HEK293 (cell line): ENCODE results near the gene FBXO28.
A peak's percentile ranks its signal among the peaks of the same experiment; 100 is the strongest.

ENCODE experiments used
- CTCF ChIA-PET: fragments of 350-600 bp; formaldehyde crosslinking; extraction: SDS; loops from one replicate; lab custom pipeline; 2021; ENCODE audit warnings: antibody characterized with exemption; lab: Yijun Ruan, JAX
- POLR2A ChIA-PET: fragments of 300-600 bp; formaldehyde crosslinking; extraction: SDS; loops from one replicate; lab custom pipeline; 2020; ENCODE audit warnings: antibody characterized with exemption, inconsistent platforms; lab: Yijun Ruan, JAX
- H3K27ac ChIP-seq: fragments of 200-500 bp; sonication (Bioruptor generic); 2 replicates; pipeline ENCODE4 v1.5.1; 2014; ENCODE audit warnings: low read depth, low read length, control low read depth, inconsistent platforms; ENCODE audit errors: extremely low read depth
- H3K36me3 ChIP-seq, 2 experiments: fragments of 200-500 bp in 1 of 2; sonication (Bioruptor generic) in 1 of 2; 1 replicate in 1 of 2; 2 replicates in 1 of 2; pipeline ENCODE4 v1.5.1; 2014 to 2017; ENCODE audit warnings: inconsistent platforms in 2 of 2, low read length in 2 of 2; ENCODE audit not compliant: control insufficient read depth in 2 of 2, insufficient read depth in 1 of 2
- H3K4me1 ChIP-seq: fragments of 200-500 bp; sonication (Bioruptor generic); 2 replicates; pipeline ENCODE4 v1.5.1; 2014; ENCODE audit warnings: mild to moderate bottlenecking, low read length, inconsistent platforms; ENCODE audit not compliant: control insufficient read depth, insufficient read depth
- H3K4me3 ChIP-seq: 2 replicates; pipeline ENCODE4 v1.5.1; 2011; ENCODE audit warnings: low read depth, mild to moderate bottlenecking, control low read depth, low read length, moderate library complexity
- H3K9me3 ChIP-seq: fragments of 200-500 bp; sonication (Bioruptor generic); 2 replicates; pipeline ENCODE4 v1.5.1; 2014; ENCODE audit warnings: low read depth, low read length, inconsistent platforms; ENCODE audit not compliant: control insufficient read depth, insufficient read depth
- PRDM1 ChIP-seq: fragments of 450-650 bp; formaldehyde crosslinking; IDR thresholded peaks from 2 replicates; pipeline ENCODE4; 2016; ENCODE audit warnings: missing biosample characterization, missing genetic modification characterization
- RBAK ChIP-seq: fragments of 450-650 bp; formaldehyde crosslinking; IDR thresholded peaks from 2 replicates; pipeline ENCODE4 v1.5.1; 2016; ENCODE audit warnings: missing biosample characterization, missing genetic modification characterization
- SCRT2 ChIP-seq: fragments of 450-650 bp; formaldehyde crosslinking; IDR thresholded peaks from 2 replicates; pipeline ENCODE4 v1.5.1; 2016; ENCODE audit warnings: missing biosample characterization, missing genetic modification characterization
- ZBTB17 ChIP-seq: fragments of 450-650 bp; formaldehyde crosslinking; IDR thresholded peaks from 2 replicates; pipeline ENCODE4 v1.5.1; 2016; ENCODE audit warnings: missing biosample characterization, missing genetic modification characterization
- ZEB2 ChIP-seq: fragments of 450-650 bp; formaldehyde crosslinking; IDR thresholded peaks from 2 replicates; pipeline ENCODE4 v1.5.1; 2016; ENCODE audit warnings: missing biosample characterization, missing genetic modification characterization
- ZFP3 ChIP-seq: fragments of 450-650 bp; formaldehyde crosslinking; IDR thresholded peaks from 2 replicates; pipeline ENCODE4 v1.5.1; 2016; ENCODE audit warnings: low read depth, missing biosample characterization, missing genetic modification characterization
- ZNF211 ChIP-seq: fragments of 450-650 bp; formaldehyde crosslinking; IDR thresholded peaks from 2 replicates; pipeline ENCODE4 v1.5.1; 2016; ENCODE audit warnings: low read depth, missing biosample characterization, missing genetic modification characterization
- ZNF404 ChIP-seq: fragments of 450-650 bp; formaldehyde crosslinking; IDR thresholded peaks from 2 replicates; pipeline ENCODE4 v1.5.1; 2017; ENCODE audit warnings: missing biosample characterization, missing genetic modification characterization
- ZNF571 ChIP-seq: fragments of 450-650 bp; formaldehyde crosslinking; IDR thresholded peaks from 2 replicates; pipeline ENCODE4 v1.5.0; 2017; ENCODE audit warnings: missing biosample characterization, missing genetic modification characterization
- TF ChIP-seq, protein P1 (sequence below): fragments of 450-650 bp; formaldehyde crosslinking; IDR thresholded peaks from 2 replicates; pipeline ENCODE4 v1.5.1; 2017; ENCODE audit warnings: missing biosample characterization, mild to moderate bottlenecking, missing genetic modification characterization, moderate library complexity
- TF ChIP-seq, protein P2 (sequence below): fragments of 450-650 bp; formaldehyde crosslinking; IDR thresholded peaks from 2 replicates; pipeline ENCODE4 v1.5.1; 2016; ENCODE audit warnings: missing biosample characterization, missing genetic modification characterization, borderline replicate concordance

The FBXO28 gene

GRCh38 chr1:224168859-224169380, 55.0 kb downstream of the FBXO28 start:
- CTCF ChIA-PET: interaction anchor here (0.5 to 1.6 kb wide), 4 partner anchors 14 to 164 kb away, joined by 5 to 7 read pairs (median 6); partner anchors contain the start of gene DEGS1

GRCh38 chr1:224169718-224170270, 55.9 kb downstream of the FBXO28 start:
- Histone ChIP-seq H3K36me3 (no peaks in the 10 kb centered on the region), H3K9me3 (no peaks in the 10 kb centered on the region), H3K27ac (no peak overlapping the region), H3K4me3 (no peak overlapping the region), H3K4me1 (no peaks in the 10 kb centered on the region)
- ChIA-PET CTCF (interaction anchor here (0.8 to 1.6 kb wide), 11 partner anchors 10 to 472 kb away, joined by 3 to 8 read pairs (median 3); partner anchors contain the start of gene DEGS1), POLR2A (interaction anchor here (0.9 to 1.6 kb wide), 2 partner anchors 9 to 13 kb away, joined by 3 to 6 read pairs; partner anchors contain the start of gene DEGS1)
- TF ChIP-seq, protein P1, sequence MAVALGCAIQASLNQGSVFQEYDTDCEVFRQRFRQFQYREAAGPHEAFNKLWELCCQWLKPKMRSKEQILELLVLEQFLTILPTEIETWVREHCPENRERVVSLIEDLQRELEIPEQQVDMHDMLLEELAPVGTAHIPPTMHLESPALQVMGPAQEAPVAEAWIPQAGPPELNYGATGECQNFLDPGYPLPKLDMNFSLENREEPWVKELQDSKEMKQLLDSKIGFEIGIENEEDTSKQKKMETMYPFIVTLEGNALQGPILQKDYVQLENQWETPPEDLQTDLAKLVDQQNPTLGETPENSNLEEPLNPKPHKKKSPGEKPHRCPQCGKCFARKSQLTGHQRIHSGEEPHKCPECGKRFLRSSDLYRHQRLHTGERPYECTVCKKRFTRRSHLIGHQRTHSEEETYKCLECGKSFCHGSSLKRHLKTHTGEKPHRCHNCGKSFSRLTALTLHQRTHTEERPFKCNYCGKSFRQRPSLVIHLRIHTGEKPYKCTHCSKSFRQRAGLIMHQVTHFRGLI (tag by site-specific recombination): peak; percentile 67
- TF ChIP-seq ZNF571 (tag by site-specific recombination): no peak
- TF ChIP-seq SCRT2 (tag by site-specific recombination): no peak
- TF ChIP-seq ZEB2 (tag by site-specific recombination): no peak

More at GRCh38 chr1:224168859-224169380, 55.0 kb downstream of the FBXO28 start:
- Histone ChIP-seq H3K4me3 (no peak overlapping the region), H3K36me3 (no peaks in the 10 kb centered on the region), H3K9me3 (no peaks in the 10 kb centered on the region), H3K4me1 (no peaks in the 10 kb centered on the region), H3K27ac (no peak overlapping the region)
- TF ChIP-seq ZBTB17 (tag by site-specific recombination) (peak; percentile 29), PRDM1 (tag by site-specific recombination) (0 out of 2 replicates have a peak, but pooled peaks have one; percentile 40), ZFP3 (tag by site-specific recombination) (no peak)
- POLR2A ChIA-PET: interaction anchor here (1.6 kb wide), 1 partner anchor 14 kb away, joined by 6 read pairs; the partner anchor contains the start of gene DEGS1

DNA sequence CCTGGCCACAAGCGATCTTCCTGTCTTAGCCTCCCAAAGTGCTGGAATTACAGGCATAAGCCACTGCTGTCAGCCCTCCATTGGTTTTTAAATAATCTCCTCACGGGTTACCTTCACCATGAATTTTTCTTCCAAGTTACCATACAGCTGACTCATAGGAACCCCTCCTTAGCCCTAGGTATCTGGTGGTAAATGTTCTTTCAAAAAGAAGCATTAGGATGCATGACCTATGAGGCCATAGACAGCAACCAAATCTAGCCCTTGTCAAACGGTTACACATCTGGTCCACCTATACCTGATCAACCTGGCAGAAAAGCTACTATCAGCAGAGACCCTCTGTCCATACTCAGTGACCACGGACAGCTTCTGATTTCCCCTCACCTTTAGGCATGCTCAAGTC, 56.4 kb downstream of the FBXO28 start:
- Histone ChIP-seq H3K36me3 (no peaks in the 10 kb centered on the region), H3K9me3 (no peaks in the 10 kb centered on the region), H3K27ac (no peak overlapping the region), H3K4me3 (no peak overlapping the region), H3K4me1 (no peaks in the 10 kb centered on the region)
- no peak for TF ChIP-seq ZNF404 (tag by site-specific recombination)
- TF ChIP-seq, protein P2, sequence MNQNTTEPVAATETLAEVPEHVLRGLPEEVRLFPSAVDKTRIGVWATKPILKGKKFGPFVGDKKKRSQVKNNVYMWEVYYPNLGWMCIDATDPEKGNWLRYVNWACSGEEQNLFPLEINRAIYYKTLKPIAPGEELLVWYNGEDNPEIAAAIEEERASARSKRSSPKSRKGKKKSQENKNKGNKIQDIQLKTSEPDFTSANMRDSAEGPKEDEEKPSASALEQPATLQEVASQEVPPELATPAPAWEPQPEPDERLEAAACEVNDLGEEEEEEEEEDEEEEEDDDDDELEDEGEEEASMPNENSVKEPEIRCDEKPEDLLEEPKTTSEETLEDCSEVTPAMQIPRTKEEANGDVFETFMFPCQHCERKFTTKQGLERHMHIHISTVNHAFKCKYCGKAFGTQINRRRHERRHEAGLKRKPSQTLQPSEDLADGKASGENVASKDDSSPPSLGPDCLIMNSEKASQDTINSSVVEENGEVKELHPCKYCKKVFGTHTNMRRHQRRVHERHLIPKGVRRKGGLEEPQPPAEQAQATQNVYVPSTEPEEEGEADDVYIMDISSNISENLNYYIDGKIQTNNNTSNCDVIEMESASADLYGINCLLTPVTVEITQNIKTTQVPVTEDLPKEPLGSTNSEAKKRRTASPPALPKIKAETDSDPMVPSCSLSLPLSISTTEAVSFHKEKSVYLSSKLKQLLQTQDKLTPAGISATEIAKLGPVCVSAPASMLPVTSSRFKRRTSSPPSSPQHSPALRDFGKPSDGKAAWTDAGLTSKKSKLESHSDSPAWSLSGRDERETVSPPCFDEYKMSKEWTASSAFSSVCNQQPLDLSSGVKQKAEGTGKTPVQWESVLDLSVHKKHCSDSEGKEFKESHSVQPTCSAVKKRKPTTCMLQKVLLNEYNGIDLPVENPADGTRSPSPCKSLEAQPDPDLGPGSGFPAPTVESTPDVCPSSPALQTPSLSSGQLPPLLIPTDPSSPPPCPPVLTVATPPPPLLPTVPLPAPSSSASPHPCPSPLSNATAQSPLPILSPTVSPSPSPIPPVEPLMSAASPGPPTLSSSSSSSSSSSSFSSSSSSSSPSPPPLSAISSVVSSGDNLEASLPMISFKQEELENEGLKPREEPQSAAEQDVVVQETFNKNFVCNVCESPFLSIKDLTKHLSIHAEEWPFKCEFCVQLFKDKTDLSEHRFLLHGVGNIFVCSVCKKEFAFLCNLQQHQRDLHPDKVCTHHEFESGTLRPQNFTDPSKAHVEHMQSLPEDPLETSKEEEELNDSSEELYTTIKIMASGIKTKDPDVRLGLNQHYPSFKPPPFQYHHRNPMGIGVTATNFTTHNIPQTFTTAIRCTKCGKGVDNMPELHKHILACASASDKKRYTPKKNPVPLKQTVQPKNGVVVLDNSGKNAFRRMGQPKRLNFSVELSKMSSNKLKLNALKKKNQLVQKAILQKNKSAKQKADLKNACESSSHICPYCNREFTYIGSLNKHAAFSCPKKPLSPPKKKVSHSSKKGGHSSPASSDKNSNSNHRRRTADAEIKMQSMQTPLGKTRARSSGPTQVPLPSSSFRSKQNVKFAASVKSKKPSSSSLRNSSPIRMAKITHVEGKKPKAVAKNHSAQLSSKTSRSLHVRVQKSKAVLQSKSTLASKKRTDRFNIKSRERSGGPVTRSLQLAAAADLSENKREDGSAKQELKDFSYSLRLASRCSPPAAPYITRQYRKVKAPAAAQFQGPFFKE: no peak
- no peak for TF ChIP-seq ZNF211 (tag by site-specific recombination)
- TF ChIP-seq ZBTB17 (tag by site-specific recombination): no peak
- TF ChIP-seq RBAK: no peak
- CTCF ChIA-PET: interaction anchor here (0.6 to 1.6 kb wide), 11 partner anchors 11 to 472 kb away, joined by 3 to 8 read pairs (median 3); partner anchors contain the start of gene DEGS1
- POLR2A ChIA-PET: interaction anchor here (0.9 to 1.6 kb wide), 2 partner anchors 9 to 12 kb away, joined by 3 to 6 read pairs; partner anchors contain the start of gene DEGS1
